ENCODE measurements around the gene KLHDC10. TPM values are rescaled to one million over a fixed set of nuclear protein-coding genes. Genes with fewer than 3 reads are reported as not detected.

The KLHDC10 gene
- total RNA-seq, 2 experiments from 2014 or later, result 7.0 to 8.8 TPM

DNA sequence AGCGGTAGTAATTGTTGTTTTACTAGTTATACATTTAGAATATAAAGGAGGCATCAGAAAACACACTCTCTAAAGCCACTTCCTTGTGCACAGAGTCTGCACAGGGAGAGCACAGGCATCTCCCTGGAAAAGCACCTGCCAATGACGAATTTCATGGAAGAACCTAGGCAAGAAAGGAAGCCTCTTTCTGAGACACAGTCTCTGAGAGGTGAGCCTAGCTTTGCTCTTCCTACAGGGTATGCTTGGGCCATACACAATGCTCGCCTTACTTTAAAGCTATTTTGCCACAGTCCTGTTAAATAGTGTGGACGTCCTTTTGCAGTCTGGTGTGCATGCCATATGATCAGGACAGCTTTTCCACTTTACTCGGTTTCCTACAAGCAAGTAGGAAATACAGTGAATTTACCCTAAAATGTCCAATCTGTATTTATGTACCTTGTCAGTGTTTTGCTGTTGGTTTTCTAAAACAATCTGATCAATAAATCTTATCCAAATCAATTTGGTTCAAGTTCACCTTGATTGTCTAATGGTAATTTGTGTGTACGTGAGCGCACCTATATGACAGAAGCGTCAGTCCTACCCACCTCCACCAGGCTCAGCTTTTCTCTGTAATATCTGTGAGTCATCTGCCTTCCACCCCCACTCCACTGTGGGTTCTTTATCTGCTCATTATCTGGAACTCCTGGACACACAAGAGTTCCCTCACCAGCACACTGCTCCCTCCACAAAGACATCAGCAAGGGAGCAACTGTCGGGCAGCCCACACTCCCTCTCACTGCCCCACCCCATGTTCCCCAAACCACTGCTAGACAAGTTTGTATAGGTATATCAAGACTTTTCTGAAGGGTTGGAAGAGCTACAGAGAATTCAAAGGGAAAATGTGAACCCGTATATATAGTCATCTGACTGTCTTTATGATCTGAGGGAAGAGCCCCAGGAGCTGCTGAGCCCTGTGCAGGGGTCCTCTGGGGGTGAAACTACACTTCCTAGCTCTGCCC, 65.2 kb downstream of the KLHDC10 start:
- Mint-ChIP-seq H3K9me3 (no peaks in the 10 kb centered on the region), H3K27ac (no peak overlapping the region), H3K4me3 (no peak overlapping the region), H3K4me1 (ENCODE audit: low read depth) (peaks cover 19% of the 10 kb centered on the region), H3K36me3 (ENCODE audit: low read depth) (peaks cover 47% of the 10 kb centered on the region), H3K27me3 (no peaks in the 10 kb centered on the region)
- H3K9me3 ChIP-seq (ENCODE audit: control insufficient read depth in 1 of 2, insufficient read depth in 1 of 2, low read length in 2 of 2), result no peaks in the 10 kb centered on the region
- no peak overlapping the region for H3K27ac ChIP-seq (ENCODE audit: low read depth in 1 of 2, low read length in 2 of 2)
- ChIA-PET CTCF (no interaction called here), POLR2A (interaction anchor here (0.6 kb wide), 1 partner anchor 763 kb away, joined by 3 read pairs; no protein-coding TSS in a partner anchor)
- ATAC-seq (ENCODE audit: poor library complexity) (no peak), DNase-seq (no peak)
- intact Hi-C loops (cut with DNase I, micrococcal nuclease), result no loop called here
- H3K36me3 ChIP-seq (ENCODE audit: insufficient read depth, low read length), result peaks cover 25% of the 10 kb centered on the region
- peaks cover 4% of the 10 kb centered on the region for H3K4me1 ChIP-seq (ENCODE audit: insufficient read depth, low read length)
- TF ChIP-seq, protein P1, sequence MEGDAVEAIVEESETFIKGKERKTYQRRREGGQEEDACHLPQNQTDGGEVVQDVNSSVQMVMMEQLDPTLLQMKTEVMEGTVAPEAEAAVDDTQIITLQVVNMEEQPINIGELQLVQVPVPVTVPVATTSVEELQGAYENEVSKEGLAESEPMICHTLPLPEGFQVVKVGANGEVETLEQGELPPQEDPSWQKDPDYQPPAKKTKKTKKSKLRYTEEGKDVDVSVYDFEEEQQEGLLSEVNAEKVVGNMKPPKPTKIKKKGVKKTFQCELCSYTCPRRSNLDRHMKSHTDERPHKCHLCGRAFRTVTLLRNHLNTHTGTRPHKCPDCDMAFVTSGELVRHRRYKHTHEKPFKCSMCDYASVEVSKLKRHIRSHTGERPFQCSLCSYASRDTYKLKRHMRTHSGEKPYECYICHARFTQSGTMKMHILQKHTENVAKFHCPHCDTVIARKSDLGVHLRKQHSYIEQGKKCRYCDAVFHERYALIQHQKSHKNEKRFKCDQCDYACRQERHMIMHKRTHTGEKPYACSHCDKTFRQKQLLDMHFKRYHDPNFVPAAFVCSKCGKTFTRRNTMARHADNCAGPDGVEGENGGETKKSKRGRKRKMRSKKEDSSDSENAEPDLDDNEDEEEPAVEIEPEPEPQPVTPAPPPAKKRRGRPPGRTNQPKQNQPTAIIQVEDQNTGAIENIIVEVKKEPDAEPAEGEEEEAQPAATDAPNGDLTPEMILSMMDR (IDR thresholded peaks at IDR 0.05), result no peak
- H3K4me3 ChIP-seq (ENCODE audit: low read length), result no peak overlapping the region
- H3K27me3 ChIP-seq (ENCODE audit: control insufficient read depth in 1 of 2, insufficient read depth in 2 of 2, low read length in 2 of 2), result no peaks in the 10 kb centered on the region

DNA sequence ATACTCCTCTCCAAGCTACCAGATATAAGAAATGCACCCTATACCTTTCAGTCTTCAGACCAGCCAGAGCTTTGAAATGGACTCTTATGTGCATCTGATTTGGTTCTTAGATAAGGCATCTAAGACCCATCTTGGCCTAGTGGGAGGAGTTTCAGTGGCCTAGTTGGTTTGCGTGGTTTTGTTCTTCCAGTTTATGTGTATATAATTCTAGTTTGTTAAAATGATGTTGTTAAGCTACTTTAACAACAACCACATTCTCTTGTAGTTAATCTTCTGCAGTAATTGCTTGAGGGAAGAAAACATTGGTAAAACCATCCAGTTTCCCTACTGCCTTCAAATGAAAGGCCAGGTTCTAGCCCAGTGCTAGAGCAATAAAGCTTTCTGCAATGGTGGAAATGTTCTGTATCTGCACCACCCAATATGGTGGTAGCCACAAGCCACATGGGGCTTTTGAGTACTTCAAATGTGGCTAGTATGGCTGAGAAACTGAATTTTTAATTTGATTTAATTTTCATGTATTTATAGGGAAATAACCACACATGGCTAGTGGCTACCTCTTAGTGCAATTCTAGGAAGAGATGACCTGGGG, 66.3 kb downstream of the KLHDC10 start:
- Mint-ChIP-seq H3K27ac (no peak overlapping the region), H3K36me3 (ENCODE audit: low read depth) (peaks cover 37% of the 10 kb centered on the region)
- DNase-seq, result no peak

DNA sequence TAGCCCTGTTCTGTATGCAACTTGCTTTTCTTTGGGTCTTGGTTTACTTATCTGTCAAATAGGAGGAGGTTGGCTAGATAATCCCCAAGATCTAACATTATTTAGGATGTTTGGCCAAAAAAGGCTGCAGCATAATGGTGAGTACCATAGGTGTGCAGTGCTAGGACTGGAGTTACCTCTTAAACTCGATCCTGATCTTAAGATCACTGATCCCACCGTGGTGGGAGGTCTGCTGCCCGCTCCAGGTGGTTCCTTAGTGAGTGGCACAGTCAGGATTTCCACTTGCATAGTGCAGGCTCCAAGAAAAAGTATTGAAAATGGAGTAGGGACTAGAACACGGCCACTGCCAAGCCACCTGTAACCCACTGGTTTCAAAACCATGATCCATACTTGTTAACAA, 66.9 kb downstream of the KLHDC10 start:
- no peak for DNase-seq
- ATAC-seq (ENCODE audit: poor library complexity), result no peak
- Mint-ChIP-seq H3K4me1 (ENCODE audit: low read depth) (peaks cover 23% of the 10 kb centered on the region), H3K9me3 (no peaks in the 10 kb centered on the region), H3K27me3 (no peaks in the 10 kb centered on the region), H3K4me3 (no peak overlapping the region), H3K36me3 (ENCODE audit: low read depth) (peaks cover 31% of the 10 kb centered on the region), H3K27ac (no peak overlapping the region)
- intact Hi-C loops (cut with DNase I, micrococcal nuclease), result no loop called here
- ChIA-PET CTCF (no interaction called here), POLR2A (no interaction called here)
- TF ChIP-seq, protein P1 (IDR thresholded peaks at IDR 0.05), result no peak
- no peaks in the 10 kb centered on the region for H3K27me3 ChIP-seq (ENCODE audit: control insufficient read depth in 1 of 2, insufficient read depth in 2 of 2, low read length in 2 of 2)
- peaks cover 18% of the 10 kb centered on the region for H3K4me1 ChIP-seq (ENCODE audit: insufficient read depth, low read length)
- no peaks in the 10 kb centered on the region for H3K9me3 ChIP-seq (ENCODE audit: control insufficient read depth in 1 of 2, insufficient read depth in 1 of 2, low read length in 2 of 2)
- no peak overlapping the region for H3K27ac ChIP-seq (ENCODE audit: low read depth in 1 of 2, low read length in 2 of 2)
- H3K36me3 ChIP-seq (ENCODE audit: insufficient read depth, low read length), result peaks cover 12% of the 10 kb centered on the region
- H3K4me3 ChIP-seq (ENCODE audit: low read length), result no peak overlapping the region

More for the DNA sequence above, 66.3 kb downstream of the KLHDC10 start:
- Histone ChIP-seq H3K4me1 (ENCODE audit: insufficient read depth, low read length) (peaks cover 13% of the 10 kb centered on the region), H3K9me3 (ENCODE audit: control insufficient read depth in 1 of 2, insufficient read depth in 1 of 2, low read length in 2 of 2) (no peaks in the 10 kb centered on the region), H3K27me3 (ENCODE audit: control insufficient read depth in 1 of 2, insufficient read depth in 2 of 2, low read length in 2 of 2) (no peaks in the 10 kb centered on the region), H3K27ac (ENCODE audit: low read depth in 1 of 2, low read length in 2 of 2) (no peak overlapping the region), H3K4me3 (ENCODE audit: low read length) (no peak overlapping the region), H3K36me3 (ENCODE audit: insufficient read depth, low read length) (peaks cover 14% of the 10 kb centered on the region)
- CTCF ChIA-PET, result no interaction called here
- no peak overlapping the region for H3K4me3 Mint-ChIP-seq
- no peak for ATAC-seq (ENCODE audit: poor library complexity)
- no peaks in the 10 kb centered on the region for H3K9me3 Mint-ChIP-seq
- peaks cover 22% of the 10 kb centered on the region for H3K4me1 Mint-ChIP-seq (ENCODE audit: low read depth)
- TF ChIP-seq, protein P1 (IDR thresholded peaks at IDR 0.05), result no peak
- POLR2A ChIA-PET, result no interaction called here
- intact Hi-C loops (cut with DNase I, micrococcal nuclease), result no loop called here
- no peaks in the 10 kb centered on the region for H3K27me3 Mint-ChIP-seq
